Parathyroid adenoma (tissue), 2 donors: ENCODE measurements around the gene CLSTN2.

Experiments used
- H2AFZ ChIP-seq: fragments of 300-600 bp; sonication (generic); one replicate; pipeline ENCODE4 v1.7.0; 2017; ENCODE audit warnings: antibody characterized with exemption, mild to moderate bottlenecking
- H3K27ac ChIP-seq: fragments of 300-600 bp; sonication (generic); one replicate; pipeline ENCODE4 v1.7.0; 2017
- H3K27me3 ChIP-seq: fragments of 300-600 bp; sonication (generic); one replicate; pipeline ENCODE4 v1.7.0; 2017; ENCODE audit warnings: low read length; ENCODE audit not compliant: control insufficient read depth, insufficient read depth
- H3K36me3 ChIP-seq: fragments of 300-600 bp; sonication (generic); one replicate; pipeline ENCODE4 v1.7.0; 2017; ENCODE audit warnings: low read length; ENCODE audit not compliant: control insufficient read depth, insufficient read depth
- H3K4me1 ChIP-seq: fragments of 300-600 bp; sonication (generic); one replicate; pipeline ENCODE4 v1.7.0; 2017; ENCODE audit warnings: control low read depth
- H3K4me2 ChIP-seq: fragments of 300-600 bp; sonication (generic); one replicate; pipeline ENCODE4 v1.7.0; 2017; ENCODE audit warnings: low read length
- H3K4me3 ChIP-seq: fragments of 300-600 bp; sonication (generic); one replicate; pipeline ENCODE4 v1.7.0; 2017; ENCODE audit warnings: low read depth, low read length
- H3K79me2 ChIP-seq: fragments of 300-600 bp; sonication (generic); one replicate; pipeline ENCODE4 v1.7.0; 2017; ENCODE audit warnings: control low read depth
- H3K9ac ChIP-seq: fragments of 300-600 bp; sonication (generic); one replicate; pipeline ENCODE4 v1.7.0; 2017; ENCODE audit warnings: mild to moderate bottlenecking
- H3K9me3 ChIP-seq: fragments of 300-600 bp; sonication (generic); one replicate; pipeline ENCODE4 v1.7.0; 2017; ENCODE audit warnings: low read length; ENCODE audit not compliant: control insufficient read depth
- CTCF ChIP-seq: fragments of 300-600 bp; sonication (generic); IDR thresholded peaks from one replicate; pipeline ENCODE4 v1.7.0; 2017; ENCODE audit warnings: antibody characterized with exemption, mild to moderate bottlenecking
- donor health status: primary hyperparathyroidism.

The CLSTN2 gene

GRCh38 chr3:140270329-140270728 is 335.3 kb downstream of the CLSTN2 start:
- Histone ChIP-seq H3K9ac (no peak overlapping the region), H3K27me3 (no peaks in the 10 kb centered on the region), H3K4me3 (no peak overlapping the region), H2AFZ (no peak overlapping the region), H3K36me3 (no peaks in the 10 kb centered on the region), H3K4me1 (no peaks in the 10 kb centered on the region), H3K9me3 (no peaks in the 10 kb centered on the region), H3K79me2 (no peaks in the 10 kb centered on the region), H3K27ac (no peak overlapping the region), H3K4me2 (no peak overlapping the region)
- TF ChIP-seq CTCF = no peak

- Histone ChIP-seq H3K9ac (no peak overlapping the region), H2AFZ (no peak overlapping the region), H3K27me3 (no peaks in the 10 kb centered on the region), H3K4me2 (no peak overlapping the region), H3K79me2 (no peaks in the 10 kb centered on the region), H3K4me1 (no peaks in the 10 kb centered on the region), H3K9me3 (no peaks in the 10 kb centered on the region), H3K36me3 (no peaks in the 10 kb centered on the region), H3K27ac (no peak overlapping the region), H3K4me3 (no peak overlapping the region)
- TF ChIP-seq CTCF = no peak
Observed at GRCh38 chr3:140273542-140274195, 338.7 kb downstream of the CLSTN2 start.

- H3K27ac ChIP-seq = no peak overlapping the region
- H3K4me3 ChIP-seq = no peak overlapping the region
Observed at GRCh38 chr3:140274429-140274828, 339.4 kb downstream of the CLSTN2 start.

GRCh38 chr3:140276703-140277102 is 341.7 kb downstream of the CLSTN2 start:
- peak; percentile 19 for TF ChIP-seq CTCF
- no peak overlapping the region for H2AFZ ChIP-seq
- H3K9ac ChIP-seq = no peak overlapping the region
- no peaks in the 10 kb centered on the region for H3K9me3 ChIP-seq
- no peak overlapping the region for H3K4me3 ChIP-seq
- no peak overlapping the region for H3K4me2 ChIP-seq
- H3K27ac ChIP-seq = no peak overlapping the region
- H3K4me1 ChIP-seq = no peaks in the 10 kb centered on the region
- no peaks in the 10 kb centered on the region for H3K79me2 ChIP-seq
- no peaks in the 10 kb centered on the region for H3K27me3 ChIP-seq
- H3K36me3 ChIP-seq = no peaks in the 10 kb centered on the region

More at GRCh38 chr3:140274429-140274828, 339.4 kb downstream of the CLSTN2 start:
- Histone ChIP-seq H3K4me1 (no peaks in the 10 kb centered on the region), H3K36me3 (no peaks in the 10 kb centered on the region), H3K9me3 (no peaks in the 10 kb centered on the region), H3K9ac (no peak overlapping the region), H3K79me2 (no peaks in the 10 kb centered on the region), H2AFZ (no peak overlapping the region), H3K4me2 (no peak overlapping the region), H3K27me3 (no peaks in the 10 kb centered on the region)
- no peak for TF ChIP-seq CTCF

GRCh38 chr3:140277886-140278285 is 342.9 kb downstream of the CLSTN2 start:
- TF ChIP-seq CTCF = no peak
- H3K36me3 ChIP-seq = no peaks in the 10 kb centered on the region
- no peak overlapping the region for H3K4me2 ChIP-seq
- no peak overlapping the region for H3K9ac ChIP-seq
- no peaks in the 10 kb centered on the region for H3K4me1 ChIP-seq
- no peaks in the 10 kb centered on the region for H3K79me2 ChIP-seq
- H3K27ac ChIP-seq = no peak overlapping the region
- no peaks in the 10 kb centered on the region for H3K9me3 ChIP-seq
- no peak overlapping the region for H3K4me3 ChIP-seq
- H3K27me3 ChIP-seq = no peaks in the 10 kb centered on the region
- H2AFZ ChIP-seq = no peak overlapping the region
